A549 treated with ZK216348 at 1 μM for 4 hours (cell line): ENCODE measurements around the gene MGP. TPM values are rescaled to one million over a fixed set of nuclear protein-coding genes. Genes with fewer than 3 reads are reported as not detected.

Experiments
- total RNA-seq: library from RNA; stranded (reverse); fragments of 200-300 nt; extraction: Qiagen RNA extraction; gene quantifications from 5 replicates; pipeline ENCODE4 v1.2.3, GENCODE V29; 2022; ENCODE audit warnings: low read depth

MGP gene
- 0.45 TPM in 1 of 5 replicates, not detected in the others for total RNA-seq

GRCh38 chr12:14885718-14886221, at the start of gene MGP:
MGP (minus strand) TSS chr12:14885854; CDS start chr12:14885791, 63 bp downstream.

GRCh38 chr12:14843425-14843887, 42.2 kb downstream of the MGP start, which contains the start of gene ART4:
ART4 (minus strand) TSS chr12:14843526; CDS start chr12:14843113, 413 bp downstream.

Other genes starting within 250 kb of the MGP start
- gene GUCY2C, start 189.3 kb downstream of the MGP start, total RNA-seq = 0.12 TPM in 1 of 5 replicates, not detected in the others
- 45.5 to 70.9 TPM (median 48.0 TPM) in 5 replicates for gene WBP11, start 82.4 kb downstream of the MGP start, total RNA-seq
- 1.3 to 2.1 TPM (median 1.7 TPM) in 5 replicates for gene C12orf60, start 82.2 kb downstream of the MGP start, total RNA-seq
- gene SMCO3, start 71.7 kb downstream of the MGP start, total RNA-seq = not detected in 5 replicates
- gene ART4, start 42.3 kb downstream of the MGP start, total RNA-seq = not detected in 5 replicates
- not detected in 5 replicates for gene ERP27, start 52.7 kb upstream of the MGP start, total RNA-seq
- gene ARHGDIB, start 75.7 kb upstream of the MGP start, total RNA-seq = 1.5 to 2.1 TPM (median 1.9 TPM) in 5 replicates
- gene PDE6H, start 87.2 kb upstream of the MGP start, total RNA-seq = not detected in 5 replicates